Neutrophil (primary cell): ENCODE measurements around the gene BPIFA3.

Experiments
- H3K27ac ChIP-seq: fragments of 200-600 bp; sonication (generic); 2 replicates; pipeline ENCODE4 v1.5.1; 2016; ENCODE audit warnings: mild to moderate bottlenecking, moderate library complexity
- H3K27me3 ChIP-seq: fragments of 200-600 bp; sonication (generic); 2 replicates; pipeline ENCODE4 v1.6.0; 2016; ENCODE audit warnings: mild to moderate bottlenecking
- H3K36me3 ChIP-seq: fragments of 200-600 bp; sonication (generic); 2 replicates; pipeline ENCODE4 v1.5.1; 2017
- H3K4me1 ChIP-seq, 2 experiments: fragments of 200-600 bp in 1 of 2; sonication (generic) in 1 of 2; 1 replicate in 1 of 2; 2 replicates in 1 of 2; pipeline versions ENCODE4 v1.5.1 to v1.6.1; 2013 to 2016; ENCODE audit warnings: low read depth in 1 of 2, low read length in 1 of 2, mild to moderate bottlenecking in 1 of 2, moderate library complexity in 1 of 2; ENCODE audit not compliant: control insufficient read depth in 1 of 2, insufficient read depth in 1 of 2
- H3K4me3 ChIP-seq, 2 experiments: fragments of 200-600 bp in 1 of 2; sonication (generic) in 1 of 2; 1 replicate in 1 of 2; 2 replicates in 1 of 2; pipeline ENCODE4 v1.5.1; 2013 to 2016; ENCODE audit warnings: low read depth in 1 of 2, low read length in 1 of 2, mild to moderate bottlenecking in 1 of 2, moderate library complexity in 1 of 2
- H3K9me3 ChIP-seq: fragments of 200-600 bp; sonication (generic); 2 replicates; pipeline ENCODE4 v1.5.1; 2016
- CTCF ChIP-seq: fragments of 200-600 bp; sonication (generic); IDR thresholded peaks from 2 replicates; pipeline ENCODE4 v1.5.1; 2016; ENCODE audit warnings: antibody characterized with exemption

The BPIFA3 gene

DNA sequence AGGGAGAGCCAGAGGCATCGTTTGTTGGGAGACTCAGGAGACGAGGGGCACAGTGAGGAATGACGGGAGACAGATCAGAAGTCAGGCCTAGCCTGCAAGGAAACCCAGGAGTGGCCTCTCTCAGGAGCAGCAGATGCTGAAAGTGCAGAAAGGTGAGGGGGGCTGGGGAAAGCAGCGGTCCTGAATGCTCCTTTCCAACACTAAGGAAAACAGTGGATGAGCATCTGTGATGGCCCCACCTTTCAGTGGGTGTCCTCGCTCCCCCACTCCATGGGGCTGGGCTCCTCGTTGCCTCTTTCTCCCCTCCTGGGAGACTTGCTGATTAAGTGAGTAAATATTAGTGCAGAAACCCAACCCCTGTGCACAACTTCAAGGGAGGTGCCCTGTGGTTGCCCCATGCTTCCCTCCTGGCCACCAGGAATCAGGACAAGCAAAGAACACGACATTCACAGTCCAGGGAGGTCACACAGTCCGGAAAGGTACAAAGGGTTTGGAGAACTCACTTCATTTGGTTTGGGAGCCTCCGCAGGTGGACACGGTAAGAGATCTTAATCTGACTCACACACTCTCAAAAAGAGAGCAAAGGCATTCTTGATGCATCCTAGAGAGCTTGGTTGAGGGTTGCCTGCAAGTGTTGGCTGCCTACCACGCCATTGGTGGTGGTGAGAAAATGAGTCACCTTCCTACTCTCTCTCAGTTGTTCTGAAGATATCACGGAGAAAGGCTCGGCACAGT is 56.1 kb downstream of the BPIFA3 start:
- H3K36me3 ChIP-seq = no peaks in the 10 kb centered on the region
- H3K27me3 ChIP-seq = no peaks in the 10 kb centered on the region
- no peak overlapping the region for H3K27ac ChIP-seq
- H3K4me3 ChIP-seq = no peak overlapping the region
- peaks cover 25 to 28% of the 10 kb centered on the region in 2 experiments for H3K4me1 ChIP-seq
- no peaks in the 10 kb centered on the region for H3K9me3 ChIP-seq
- TF ChIP-seq CTCF = no peak

DNA sequence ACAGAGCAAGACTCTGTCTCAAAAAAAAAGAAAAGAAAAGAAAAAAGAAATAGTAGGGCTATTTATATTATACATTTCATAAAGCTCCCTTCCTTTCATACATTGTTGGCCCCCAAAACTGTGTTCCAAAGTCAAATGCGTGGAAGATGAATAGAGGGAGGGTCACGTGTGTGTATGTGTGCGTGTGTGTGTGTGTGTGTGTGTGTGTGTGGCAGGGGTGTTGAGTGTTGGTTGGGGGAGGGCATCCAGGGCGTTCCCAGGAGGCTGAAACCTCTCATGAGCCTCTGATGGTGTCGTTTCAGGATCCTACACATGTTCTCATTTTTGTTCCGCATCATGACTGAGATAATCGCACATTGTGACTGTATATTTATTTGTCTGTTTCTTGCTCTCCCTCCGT is 58.1 kb downstream of the BPIFA3 start:
- H3K4me3 ChIP-seq = no peak overlapping the region
- peaks cover 9 to 14% of the 10 kb centered on the region in 2 experiments for H3K4me1 ChIP-seq
- TF ChIP-seq CTCF = no peak
- H3K9me3 ChIP-seq = no peaks in the 10 kb centered on the region
- no peak overlapping the region for H3K27ac ChIP-seq
- H3K36me3 ChIP-seq = no peaks in the 10 kb centered on the region
- H3K27me3 ChIP-seq = no peaks in the 10 kb centered on the region

DNA sequence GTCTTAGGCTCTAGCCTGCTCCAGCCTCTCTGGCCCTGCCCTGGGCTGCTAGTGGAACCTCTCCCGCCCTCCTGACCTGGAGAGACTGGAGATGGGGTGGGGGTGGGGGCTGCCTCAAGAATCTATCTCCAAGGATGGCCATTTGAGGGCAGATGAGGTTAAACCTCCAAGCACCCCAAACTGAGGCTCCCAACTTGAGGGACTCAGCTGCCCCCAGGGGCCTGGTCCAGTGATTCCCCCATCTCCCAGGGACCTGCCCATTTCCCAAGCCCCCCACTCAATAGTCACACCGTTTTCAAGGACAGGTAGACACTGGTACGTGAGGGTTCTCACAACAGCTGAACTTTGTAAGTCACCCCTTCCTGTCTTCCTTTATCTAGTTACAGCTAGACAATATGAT is 58.7 kb downstream of the BPIFA3 start:
- Histone ChIP-seq H3K27ac (no peak overlapping the region), H3K9me3 (no peaks in the 10 kb centered on the region), H3K27me3 (no peaks in the 10 kb centered on the region), H3K4me3 (no peak overlapping the region), H3K4me1 (peaks cover 9 to 14% of the 10 kb centered on the region in 2 experiments), H3K36me3 (no peaks in the 10 kb centered on the region)
- no peak for TF ChIP-seq CTCF

- Histone ChIP-seq H3K27me3 (no peaks in the 10 kb centered on the region), H3K4me1 (peaks cover 9 to 14% of the 10 kb centered on the region in 2 experiments), H3K36me3 (no peaks in the 10 kb centered on the region), H3K9me3 (no peaks in the 10 kb centered on the region), H3K27ac (no peak overlapping the region), H3K4me3 (no peak overlapping the region)
- no peak for TF ChIP-seq CTCF
Observed at GRCh38 chr20:33276303-33277113, 59.4 kb downstream of the BPIFA3 start.
